Measurements from ENCODE around the gene NCK1.

Gene NCK1

DNA sequence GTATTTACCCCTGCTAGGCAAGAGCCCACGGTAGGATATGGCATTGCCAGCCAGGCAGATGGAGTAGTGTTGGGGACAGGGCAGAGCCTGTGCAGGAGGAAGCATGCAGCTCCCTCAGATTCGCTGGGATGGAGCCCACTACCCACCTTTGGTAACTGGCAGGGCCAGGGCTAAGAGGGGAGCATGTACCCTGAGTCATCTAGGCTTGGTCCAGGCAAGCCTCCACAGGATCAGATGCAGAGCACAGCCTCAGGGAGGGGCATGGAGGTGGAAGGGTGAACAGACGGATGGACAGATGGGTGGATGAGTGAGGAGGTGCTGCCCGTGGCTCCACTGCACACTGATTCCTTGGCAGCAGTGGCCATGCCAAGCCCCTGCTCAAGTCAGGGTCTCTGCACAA is 128.8 kb downstream of the NCK1 start:
- DNase-seq: no peak

DNA sequence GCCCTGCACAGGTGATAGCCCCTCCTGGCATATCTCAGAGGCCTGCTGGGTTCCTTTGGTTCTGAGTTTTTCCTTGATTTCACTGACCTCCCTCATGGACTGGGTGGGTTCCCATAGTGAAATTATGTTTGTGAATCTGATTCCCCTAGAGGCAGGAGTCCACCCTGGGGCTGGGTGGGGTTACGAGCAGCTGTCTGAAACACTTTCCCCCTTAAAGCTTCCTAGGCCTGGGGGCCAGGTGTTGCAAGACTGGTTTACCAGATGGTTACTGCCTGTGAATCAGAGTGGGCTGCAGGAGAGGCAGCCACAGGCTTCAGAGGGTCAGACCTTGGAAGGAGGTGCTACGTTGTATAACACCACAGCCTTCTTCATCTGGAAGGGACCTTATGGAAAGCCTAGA is 130.1 kb downstream of the NCK1 start:
- no peak for DNase-seq

DNA sequence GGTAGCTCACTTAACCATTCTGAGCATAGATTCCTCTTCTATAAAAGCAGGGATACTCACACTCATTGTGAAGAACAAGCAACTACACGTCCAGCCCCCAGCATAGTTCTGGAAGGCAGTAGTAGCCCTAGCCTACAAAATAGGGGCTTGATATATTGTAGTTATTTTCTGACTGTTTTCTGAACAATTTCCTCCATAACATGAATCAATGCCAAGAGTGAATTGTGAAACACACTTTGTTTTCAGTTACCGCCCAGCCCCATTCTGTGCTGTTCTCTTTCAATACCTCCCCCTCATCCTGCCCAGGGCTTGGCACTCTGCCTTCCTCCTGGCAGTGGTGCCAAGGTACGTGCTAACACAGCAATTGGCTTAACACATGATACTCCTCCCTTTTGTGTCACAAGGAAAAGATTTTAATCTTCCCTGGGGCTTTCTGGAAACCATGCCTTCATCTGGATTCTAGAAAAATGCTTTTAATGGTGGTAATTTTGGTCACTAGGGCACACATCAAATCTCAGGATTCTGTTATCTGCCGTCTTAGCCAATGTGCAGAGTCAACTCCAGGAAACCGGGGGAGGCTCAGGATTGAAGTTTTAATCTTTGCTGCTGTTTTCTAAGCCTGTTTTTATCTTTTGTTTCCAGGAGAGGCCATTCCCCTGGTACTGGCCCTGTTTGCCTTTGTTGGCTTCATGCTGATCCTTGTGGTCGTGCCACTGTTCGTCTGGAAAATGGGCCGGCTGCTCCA is 132.9 kb downstream of the NCK1 start:
- no peak for DNase-seq

DNA sequence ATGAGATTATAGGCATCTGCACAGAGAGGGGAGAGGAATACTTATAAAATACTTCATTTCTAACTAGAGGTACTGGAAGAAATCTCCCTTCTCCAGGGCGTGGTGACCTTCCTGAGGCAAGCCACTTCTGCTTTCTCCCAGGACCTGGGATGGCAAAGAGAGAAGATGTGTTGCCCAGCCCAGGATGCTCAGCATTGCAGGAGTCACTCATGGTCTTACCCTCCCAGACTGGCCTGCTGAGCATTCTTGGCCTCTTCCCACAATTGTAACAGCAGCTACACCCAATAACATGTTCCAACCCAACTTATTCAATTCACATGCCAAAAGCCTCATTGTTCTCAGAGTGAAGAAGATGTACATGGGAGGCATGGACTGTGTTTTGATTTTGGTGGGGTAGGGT is 133.6 kb downstream of the NCK1 start:
- no peak for DNase-seq

Data from retina (tissue), 1 donor.